T follicular helper cell (primary cell): ENCODE data around the gene MCTP2.
"Not testable (repeated sequence)": the region's sequence is repeated elsewhere in the genome, so short reads cannot be mapped to it uniquely, and the experiment has no call there.

Source experiments
- DNase-seq: peaks from one replicate; pipeline ENCODE4 v3.0.0-alpha.2; 2020; ENCODE audit warnings: low read depth

Gene MCTP2

DNA sequence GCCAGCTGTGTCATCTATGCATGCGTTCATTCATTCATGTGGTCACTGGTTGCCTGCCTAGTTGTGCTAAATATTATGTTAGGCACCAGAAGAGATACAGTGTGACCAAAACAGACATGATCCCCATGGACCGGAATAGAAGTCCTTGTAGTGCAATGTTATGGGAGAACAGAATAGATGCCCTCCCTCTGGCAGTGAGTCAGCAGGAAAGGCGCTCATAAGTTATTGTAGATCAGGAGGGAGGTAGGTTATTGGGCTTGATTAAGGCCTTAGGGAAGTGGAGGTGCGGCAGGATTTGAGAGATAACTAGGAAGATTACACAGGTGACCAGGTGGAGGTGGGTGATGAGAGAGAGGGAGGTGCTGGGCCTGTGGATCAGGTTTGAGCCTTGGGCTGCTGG is 5.2 kb downstream of the MCTP2 start:
- DNase-seq = no peak

GRCh38 chr15:94237903-94238302 is 6.5 kb downstream of the MCTP2 start:
- no peak for DNase-seq

GRCh38 chr15:94238539-94239118 is 7.3 kb downstream of the MCTP2 start:
- no peak for DNase-seq

DNA sequence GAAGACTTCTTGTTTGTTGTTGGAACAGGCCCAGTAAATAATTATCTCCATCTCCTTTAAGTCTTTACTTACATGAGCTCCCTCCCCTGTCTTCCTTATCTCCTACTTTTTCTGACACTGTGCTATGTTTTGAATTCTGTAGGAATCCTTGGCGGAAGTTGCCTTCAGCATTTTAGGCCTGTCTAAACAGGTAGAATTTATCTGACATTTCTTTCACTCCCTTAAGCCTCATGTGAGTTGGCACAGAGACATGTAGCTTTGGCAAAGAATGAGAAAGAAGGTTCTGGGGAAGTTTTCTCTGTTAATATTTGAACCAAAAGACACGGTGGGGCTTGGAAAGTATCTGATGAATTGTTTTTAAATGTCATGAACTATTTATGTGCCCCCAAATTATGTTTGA is 8.1 kb downstream of the MCTP2 start:
- no peak for DNase-seq

- no peak for DNase-seq
Measured at GRCh38 chr15:94240480-94240879, 9.1 kb downstream of the MCTP2 start.

- no peak for DNase-seq
Measured at GRCh38 chr15:94242257-94242656, 10.9 kb downstream of the MCTP2 start.

- DNase-seq = not testable (repeated sequence)
Measured at GRCh38 chr15:94243003-94243402, 11.6 kb downstream of the MCTP2 start.

GRCh38 chr15:94243418-94243817 is 12.1 kb downstream of the MCTP2 start:
- DNase-seq = no peak

DNA sequence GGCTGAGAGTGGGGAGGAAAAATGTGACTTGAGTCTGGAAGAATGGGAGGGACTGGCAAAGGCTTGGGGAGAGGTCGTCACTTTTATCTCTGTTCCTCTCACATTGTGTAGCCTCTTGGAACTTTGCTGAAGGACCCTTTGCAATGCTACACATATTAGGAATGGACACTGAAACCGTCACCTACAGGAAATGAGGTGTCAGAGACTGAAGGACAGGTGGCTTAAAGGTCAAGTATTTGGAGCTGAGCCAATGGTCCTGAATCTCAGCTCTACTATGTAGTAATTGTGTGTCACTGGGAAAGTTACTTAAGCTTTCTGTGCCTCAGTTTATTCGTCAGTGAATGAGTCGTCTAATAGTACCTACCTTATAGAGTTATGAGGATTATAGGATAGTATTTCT is 14.7 kb downstream of the MCTP2 start:
- DNase-seq = no peak

DNA sequence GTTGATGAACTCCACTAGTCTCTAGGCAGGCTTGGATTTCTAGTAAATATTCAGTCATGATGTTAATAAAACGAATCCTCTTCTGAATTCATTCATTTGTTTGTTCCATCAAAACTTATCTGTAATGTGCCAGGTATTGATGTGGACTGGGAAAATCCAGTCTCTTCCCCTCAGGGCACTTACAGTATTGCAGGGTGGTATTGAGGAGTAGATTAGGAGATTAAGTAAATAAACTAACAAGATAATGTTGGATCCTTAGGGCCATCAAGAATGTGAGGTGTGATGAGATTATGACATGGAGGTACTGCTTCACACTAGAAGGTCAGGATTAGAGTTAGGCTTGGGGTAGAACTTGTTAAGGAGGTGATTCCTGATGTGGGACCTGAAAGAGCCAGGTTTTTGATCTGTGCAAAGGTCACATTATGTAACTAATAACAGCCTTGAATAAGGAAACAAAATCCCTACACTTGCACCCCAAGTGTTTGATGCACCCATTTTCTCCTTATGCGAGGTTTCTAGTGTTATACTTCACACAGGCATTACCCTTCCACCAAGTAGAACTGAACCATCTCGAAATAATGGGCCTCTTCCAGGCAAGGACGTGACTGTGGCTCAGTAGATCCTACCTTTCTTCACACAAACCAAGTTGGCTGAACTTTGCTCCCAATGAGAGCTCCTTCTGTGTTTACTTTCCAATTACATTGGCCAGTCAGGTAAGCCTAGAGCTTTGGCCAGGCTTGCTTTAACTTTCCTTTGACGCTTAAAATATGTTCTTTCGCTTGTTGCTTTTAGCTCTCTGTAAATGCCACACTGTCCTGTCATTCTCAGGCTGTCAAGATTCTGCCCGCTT is 16.7 kb downstream of the MCTP2 start:
- DNase-seq = no peak

GRCh38 chr15:94250801-94251200 is 19.4 kb downstream of the MCTP2 start:
- DNase-seq = no peak

GRCh38 chr15:94252223-94252766 is 20.9 kb downstream of the MCTP2 start:
- no peak for DNase-seq

DNA sequence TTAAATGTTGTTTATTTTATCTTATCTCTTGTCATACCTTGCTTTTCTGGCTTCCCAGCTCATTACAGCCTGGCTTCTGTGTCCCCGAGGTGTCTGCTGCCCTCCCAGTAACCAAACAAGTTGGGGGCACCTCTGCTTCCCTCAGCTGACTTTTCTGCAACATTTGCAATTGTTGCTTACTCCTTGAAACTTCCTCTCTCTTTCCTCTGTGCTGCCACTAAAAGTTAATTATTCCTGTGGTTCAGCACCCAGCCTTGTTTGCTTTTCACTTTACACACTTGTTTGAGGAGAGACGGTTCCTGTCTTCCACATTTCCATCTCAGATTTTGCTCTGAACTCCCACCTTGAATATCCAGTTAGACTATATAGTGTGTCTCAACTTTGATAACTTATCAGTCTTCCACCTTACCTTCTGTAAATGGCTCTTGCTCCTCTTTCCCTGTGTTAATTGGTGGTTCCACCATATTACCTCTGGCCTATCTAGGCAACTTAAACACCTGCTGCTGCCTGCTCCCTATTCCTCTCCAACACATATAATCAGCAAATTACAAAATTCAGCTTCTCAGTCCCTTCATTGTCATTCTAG is 21.6 kb downstream of the MCTP2 start:
- no peak for DNase-seq

DNA sequence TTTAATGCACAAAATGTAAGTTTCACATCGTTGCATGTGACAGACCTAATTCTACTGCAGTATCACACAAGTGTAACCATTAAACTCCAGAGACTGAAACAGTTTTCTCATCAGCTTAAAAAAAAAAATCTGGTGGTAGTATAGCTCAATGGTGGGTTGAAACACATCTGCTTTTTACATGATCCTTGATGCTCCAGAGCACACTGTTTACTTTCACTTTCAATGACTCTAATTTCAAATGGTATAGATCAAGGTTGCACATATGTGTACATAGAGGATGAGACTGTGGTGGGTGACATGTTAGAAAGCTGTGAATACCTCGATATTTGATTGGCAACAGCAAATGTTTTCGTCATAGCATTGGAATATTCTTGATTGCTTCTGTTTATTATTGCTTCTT is 22.4 kb downstream of the MCTP2 start:
- no peak for DNase-seq

DNA sequence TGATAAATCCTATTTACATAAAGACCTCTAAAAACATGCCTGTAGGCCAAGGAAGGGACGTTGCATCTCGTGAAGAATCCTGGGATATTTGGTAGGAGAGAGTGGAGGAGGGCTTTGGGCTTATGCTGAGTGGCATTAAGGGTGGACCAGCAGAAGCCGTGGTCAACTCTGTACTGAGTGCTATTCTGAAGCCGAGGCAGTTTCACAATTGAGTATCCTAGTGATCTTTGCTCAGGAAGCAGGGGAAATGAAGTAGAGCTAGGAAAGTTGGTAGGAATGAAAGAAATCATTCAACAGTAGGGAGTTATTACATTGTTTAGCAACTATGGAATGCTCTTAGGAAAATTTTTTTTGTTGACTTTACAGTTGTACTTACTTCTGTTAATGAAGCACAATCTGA is 24.2 kb downstream of the MCTP2 start:
- DNase-seq = no peak

DNA sequence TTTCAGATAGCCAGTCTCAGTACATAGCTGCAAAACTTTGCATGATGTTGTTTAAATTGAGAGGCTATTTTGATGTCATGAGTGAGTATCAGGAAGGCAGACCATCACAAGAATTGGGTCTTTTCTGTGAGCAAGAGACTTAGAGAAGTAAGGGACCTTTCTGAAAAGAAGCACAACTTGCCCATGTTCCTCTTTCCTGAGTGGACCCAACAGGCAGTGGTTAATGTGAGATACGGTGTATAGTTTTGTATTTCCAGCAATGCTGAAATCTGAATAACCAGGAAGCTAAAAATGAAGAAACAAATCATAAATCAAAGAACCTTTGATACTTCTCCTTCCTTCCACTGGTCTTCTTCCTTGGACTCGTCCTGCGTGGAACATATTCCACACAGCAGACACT is 25.1 kb downstream of the MCTP2 start:
- no peak for DNase-seq

GRCh38 chr15:94257776-94258175 is 26.4 kb downstream of the MCTP2 start:
- DNase-seq = not testable (repeated sequence)

GRCh38 chr15:94258246-94258645 is 26.9 kb downstream of the MCTP2 start:
- DNase-seq = no peak

DNA sequence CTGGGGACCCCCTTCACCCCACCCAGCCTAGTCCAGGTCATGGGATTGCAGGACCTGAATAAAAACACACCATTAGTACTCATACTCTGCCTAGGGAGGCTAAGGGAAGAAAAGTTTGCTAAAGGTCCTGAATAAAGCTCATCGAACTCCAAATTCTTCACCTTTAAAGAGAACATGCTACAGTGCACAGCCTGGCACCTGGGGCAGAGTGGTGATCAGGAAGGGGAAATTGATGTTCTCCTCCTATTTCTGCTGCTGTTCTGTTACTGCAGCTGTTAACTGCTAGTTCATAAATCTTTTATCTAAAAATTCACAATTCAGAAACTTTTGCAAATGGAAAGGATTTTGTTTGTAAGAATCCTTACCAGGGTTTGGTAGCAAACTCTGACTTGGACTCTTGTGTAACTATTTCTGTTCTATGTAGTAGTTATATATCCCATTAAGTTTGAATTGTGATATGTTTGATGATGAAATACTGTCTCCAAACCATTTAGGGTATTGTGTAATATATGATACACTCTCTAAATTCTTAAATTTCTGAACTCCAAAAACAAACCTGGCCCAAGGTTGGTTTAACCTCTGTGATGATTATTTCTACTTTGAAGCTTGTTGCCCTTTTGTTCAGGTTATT is 27.9 kb downstream of the MCTP2 start:
- no peak for DNase-seq

GRCh38 chr15:94259863-94260262 is 28.5 kb downstream of the MCTP2 start:
- DNase-seq = no peak

- no peak for DNase-seq
Measured at GRCh38 chr15:94262201-94262600, 30.8 kb downstream of the MCTP2 start.
